GM23248 (cell line): ENCODE data around the gene NDUFA13. TPM values are rescaled to one million over a fixed set of nuclear protein-coding genes. Genes with fewer than 3 reads are reported as not detected.

ENCODE experiments used
- DNase-seq: peaks from one replicate; pipeline ENCODE4 v3.0.0-alpha.2; 2015
- H2AFZ ChIP-seq: fragments of 200-600 bp; sonication (generic); 2 replicates; pipeline ENCODE4 v1.6.1; 2016; ENCODE audit warnings: antibody characterized with exemption
- H3F3A ChIP-seq: fragments of 200-600 bp; sonication (generic); 2 replicates; pipeline ENCODE4 v1.6.1; 2016; ENCODE audit warnings: mild to moderate bottlenecking, antibody characterized with exemption, mixed run types; ENCODE audit not compliant: insufficient read depth
- H3K27ac ChIP-seq: fragments of 200-600 bp; sonication (generic); 2 replicates; pipeline ENCODE4 v1.5.1; 2016; ENCODE audit warnings: mild to moderate bottlenecking
- H3K27me3 ChIP-seq: fragments of 200-600 bp; sonication (generic); replicated peaks from 2 replicates; pipeline ENCODE4 v1.6.1; 2016; ENCODE audit warnings: mild to moderate bottlenecking; ENCODE audit not compliant: insufficient read depth
- H3K36me3 ChIP-seq: fragments of 200-600 bp; sonication (generic); 2 replicates; pipeline ENCODE4 v1.6.1; 2016; ENCODE audit warnings: low read depth, mild to moderate bottlenecking
- H3K4me1 ChIP-seq: fragments of 200-600 bp; sonication (generic); 2 replicates; pipeline ENCODE4 v1.6.1; 2016; ENCODE audit warnings: mild to moderate bottlenecking; ENCODE audit not compliant: insufficient read depth
- H3K4me2 ChIP-seq: fragments of 200-600 bp; sonication (generic); one replicate; pipeline ENCODE4 v1.6.1; 2016; ENCODE audit warnings: mild to moderate bottlenecking; ENCODE audit not compliant: unreplicated experiment
- H3K4me3 ChIP-seq: fragments of 200-600 bp; sonication (generic); 2 replicates; pipeline ENCODE4 v1.5.1; 2016; ENCODE audit warnings: mild to moderate bottlenecking
- H3K79me2 ChIP-seq: fragments of 200-600 bp; sonication (generic); 2 replicates; pipeline ENCODE4 v1.6.1; 2016; ENCODE audit warnings: mild to moderate bottlenecking; ENCODE audit not compliant: insufficient read depth
- H3K9ac ChIP-seq: fragments of 200-600 bp; sonication (generic); 2 replicates; pipeline ENCODE4 v1.6.1; 2016; ENCODE audit warnings: mild to moderate bottlenecking
- H3K9me2 ChIP-seq: fragments of 200-600 bp; sonication (generic); 2 replicates; pipeline ENCODE4 v1.6.1; 2016; ENCODE audit warnings: mixed run types, mild to moderate bottlenecking, moderate library complexity; ENCODE audit not compliant: insufficient read depth
- H3K9me3 ChIP-seq: fragments of 200-600 bp; sonication (generic); one replicate; pipeline ENCODE4 v1.6.1; 2017; ENCODE audit warnings: low read depth
- H4K20me1 ChIP-seq: fragments of 200-600 bp; sonication (generic); 2 replicates; pipeline ENCODE4 v1.6.0; 2016; ENCODE audit not compliant: insufficient read depth
- EZH2 ChIP-seq: fragments of 200-600 bp; sonication (generic); IDR thresholded peaks from 2 replicates; pipeline ENCODE4 v1.6.1; 2018; ENCODE audit warnings: antibody characterized with exemption, mild to moderate bottlenecking; ENCODE audit not compliant: insufficient read depth, poor library complexity, severe bottlenecking
- EZH2phosphoT487 ChIP-seq: fragments of 200-600 bp; sonication (generic); IDR thresholded peaks from 2 replicates; pipeline ENCODE4 v1.6.1; 2018; ENCODE audit warnings: antibody characterized with exemption, moderate library complexity, mild to moderate bottlenecking, low read depth; ENCODE audit not compliant: insufficient read depth
- WGBS, 2 experiments: methylation state at CpG; one replicate each; pipeline ENCODE4 v1.1.6; 2015 to 2017; ENCODE audit warnings: low lambda C conversion rate in 2 of 2, low coverage in 1 of 2; ENCODE audit errors: missing lambda C conversion rate in 2 of 2; 5-methylcytosine and 5-hydroxymethylcytosine counted together
- in situ Hi-C: fragments of 300-500 bp; cut with MboI; formaldehyde crosslinking; loops from 2 replicates; pipeline ENCODE4 v1.15.0; 2020
- polyA plus RNA-seq: library from polyadenylated mRNA; unstranded; fragments of >200 nt; fragmentation: Nextera tagmentation; extraction: Ambion mirVana; gene quantifications from 2 replicates; pipeline ENCODE4 v1.2.1, GENCODE V29; 2016
- total RNA-seq: library from RNA; depleted of rRNA; stranded (reverse); fragments of >200 nt; shearing (Covaris generic); gene quantifications from 2 replicates; pipeline ENCODE4 v1.2.3, GENCODE V29; 2014

The NDUFA13 gene
- total and polyA plus RNA-seq, 2 experiments from 2014 or later, result 92.4 to 466 TPM

DNA sequence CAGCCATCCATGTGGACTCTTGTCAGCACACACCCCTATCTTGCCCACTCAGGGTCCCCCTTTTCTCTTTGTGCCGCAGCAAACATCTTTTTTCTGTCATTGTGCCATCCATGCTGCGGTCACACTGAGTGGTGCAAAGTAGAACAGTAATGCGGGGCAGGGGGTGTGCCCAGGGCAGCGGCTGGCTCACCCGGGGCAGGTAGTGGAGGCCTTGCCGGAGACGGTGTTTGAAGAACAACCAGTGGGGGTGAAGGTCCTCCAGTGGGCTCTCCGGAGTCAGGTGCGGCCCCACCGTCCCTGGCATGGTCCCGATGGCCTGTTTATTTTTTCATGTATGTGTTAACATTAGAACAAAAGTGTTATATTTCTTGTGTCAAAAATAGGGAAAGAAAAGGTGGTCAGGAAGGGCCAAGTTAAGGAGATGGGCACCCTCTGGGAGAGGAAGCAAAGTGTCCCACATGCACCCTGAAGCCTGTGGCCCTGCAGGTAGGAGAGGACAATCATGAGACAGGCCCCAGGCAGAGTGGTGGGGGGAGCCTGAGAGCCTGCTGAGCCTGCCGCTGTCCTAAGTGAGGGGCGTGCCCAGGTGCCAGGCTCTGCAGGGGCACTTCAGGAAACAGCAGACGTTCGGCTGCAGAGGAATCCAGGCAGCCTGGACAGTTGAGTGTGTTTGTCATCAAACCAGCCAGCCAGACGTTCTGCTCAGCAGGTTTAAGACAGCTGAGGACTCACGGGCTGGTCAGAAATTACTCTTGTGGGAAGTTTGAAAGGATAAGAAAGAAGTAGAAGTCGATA lies 13.0 kb upstream of the NDUFA13 start:
- no peak overlapping the region for H2AFZ ChIP-seq
- H3K9me2 ChIP-seq, result no peaks in the 10 kb centered on the region
- H3K79me2 ChIP-seq, result no peaks in the 10 kb centered on the region; the same call in 1 of the 2 replicates
- H3K4me2 ChIP-seq, result no peak overlapping the region
- H3K27me3 ChIP-seq, result no peaks in the 10 kb centered on the region
- no peaks in the 10 kb centered on the region for H3K4me1 ChIP-seq
- DNase-seq, result no peak
- peaks cover 8% of the 10 kb centered on the region; the same call in 1 of the 2 replicates for H3K36me3 ChIP-seq
- no peak overlapping the region for H3K9ac ChIP-seq
- H4K20me1 ChIP-seq, result no peaks in the 10 kb centered on the region
- no peaks in the 10 kb centered on the region for H3F3A ChIP-seq
- H3K4me3 ChIP-seq, result no peak overlapping the region
- in situ Hi-C loops, result no loop called here
- WGBS, 2 experiments, result 87 to 88% methylated on average over 17 to 18 of the region's 18 CpGs
- no peaks in the 10 kb centered on the region for H3K9me3 ChIP-seq
- no peak overlapping the region for H3K27ac ChIP-seq
- no peak for TF ChIP-seq EZH2phosphoT487
- TF ChIP-seq EZH2, result no peak

DNA sequence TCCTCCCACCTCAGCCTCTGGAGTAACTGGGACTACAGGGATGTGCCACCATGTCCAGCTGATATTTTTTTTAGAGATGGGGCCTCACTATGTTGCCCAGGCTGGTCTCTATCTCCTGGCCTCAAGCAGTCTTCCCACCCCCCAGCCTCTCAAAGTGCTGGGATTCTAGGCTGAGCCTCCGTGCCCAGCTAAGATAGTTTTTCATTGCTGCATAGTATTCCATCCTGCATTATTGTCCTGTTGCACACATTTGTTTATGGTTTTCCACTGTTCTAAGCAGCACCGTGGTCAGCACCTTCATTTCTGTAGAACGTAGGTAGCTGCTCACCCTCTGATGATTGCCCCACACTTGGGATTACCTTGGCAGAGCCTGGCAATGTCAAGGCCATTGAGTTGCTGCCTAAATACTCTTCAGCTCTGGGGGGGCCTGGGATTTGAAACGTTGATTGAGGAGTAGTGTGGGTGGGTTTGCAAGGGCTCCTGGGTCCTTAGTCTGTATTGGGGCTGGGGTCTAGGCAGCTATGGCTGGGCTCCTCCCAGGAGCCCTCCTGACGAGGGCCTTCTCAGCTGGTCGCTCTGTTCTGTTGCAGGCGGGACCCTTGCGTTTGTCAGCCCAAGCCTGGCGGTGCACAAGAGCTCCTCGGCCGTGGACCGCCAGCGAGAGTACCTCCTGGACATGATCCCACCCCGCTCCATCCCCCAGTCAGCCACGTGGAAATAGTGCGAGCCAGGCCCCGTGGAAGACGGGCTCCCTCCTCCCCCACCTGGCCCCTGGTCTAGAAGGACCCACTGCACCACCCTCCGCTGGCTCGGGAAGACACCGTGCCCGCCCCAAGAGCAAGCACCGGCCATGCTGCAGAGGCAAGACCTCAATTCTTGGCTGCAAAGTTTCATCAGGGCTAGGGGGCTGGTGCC lies 11.0 kb upstream of the NDUFA13 start:
- Histone ChIP-seq H3K4me2 (no peak overlapping the region), H3K9me2 (no peaks in the 10 kb centered on the region), H3K4me1 (no peaks in the 10 kb centered on the region), H3F3A (no peaks in the 10 kb centered on the region), H3K4me3 (no peak overlapping the region), H3K9me3 (no peaks in the 10 kb centered on the region), H3K27me3 (no peaks in the 10 kb centered on the region), H3K27ac (no peak overlapping the region), H3K36me3 (peaks cover 12% of the 10 kb centered on the region; the same call in 1 of the 2 replicates), H2AFZ (no peak overlapping the region), H3K79me2 (no peaks in the 10 kb centered on the region), H3K9ac (no peak overlapping the region), H4K20me1 (no peaks in the 10 kb centered on the region)
- TF ChIP-seq EZH2 (no peak), EZH2phosphoT487 (no peak)
- in situ Hi-C loops, result no loop called here
- WGBS, 2 experiments, result 85 to 88% methylated on average over 21 to 23 of the region's 23 CpGs
- no peak for DNase-seq

DNA sequence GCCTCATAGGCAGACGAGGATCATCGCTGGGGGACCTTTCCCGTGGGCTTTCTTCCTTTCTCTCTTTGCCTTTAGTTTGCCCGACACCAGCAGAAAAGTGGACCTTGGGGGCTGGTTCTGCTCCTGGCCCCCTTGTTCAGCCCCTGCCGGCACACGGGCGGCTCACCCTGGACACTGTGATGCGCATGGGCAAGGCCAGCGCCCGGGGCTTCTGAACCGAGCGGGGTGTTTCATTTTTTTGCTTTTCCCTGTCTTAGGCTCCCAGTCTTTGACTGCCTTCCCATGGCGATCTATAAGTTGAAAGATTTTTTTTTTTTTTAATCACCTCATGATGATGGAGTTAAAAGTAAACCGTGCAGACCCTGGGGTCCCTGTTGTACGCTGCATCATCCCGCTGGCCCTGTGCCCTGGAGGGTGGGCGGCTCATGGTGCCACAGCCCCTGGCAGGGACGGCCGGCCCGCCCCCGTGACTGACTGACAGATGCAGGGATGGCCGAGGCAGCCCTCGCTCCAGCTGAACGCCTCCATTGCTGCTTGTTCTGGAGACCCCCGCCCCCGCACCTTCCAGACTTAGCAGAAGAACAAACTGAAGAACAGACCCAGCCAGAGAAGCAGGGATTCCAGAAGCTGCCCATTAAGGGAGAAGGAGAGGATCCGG lies 10.2 kb upstream of the NDUFA13 start:
- Histone ChIP-seq H3F3A (no peaks in the 10 kb centered on the region), H4K20me1 (no peaks in the 10 kb centered on the region), H3K9me3 (no peaks in the 10 kb centered on the region), H3K27me3 (no peaks in the 10 kb centered on the region), H2AFZ (no peak overlapping the region), H3K36me3 (peaks cover 12% of the 10 kb centered on the region; the same call in 1 of the 2 replicates), H3K79me2 (no peaks in the 10 kb centered on the region), H3K9me2 (no peaks in the 10 kb centered on the region), H3K4me1 (no peaks in the 10 kb centered on the region), H3K27ac (no peak overlapping the region), H3K9ac (no peak overlapping the region), H3K4me2 (no peak overlapping the region), H3K4me3 (no peak overlapping the region)
- WGBS, 2 experiments, result 89 to 91% methylated on average over 27 of the region's 27 CpGs
- no peak for DNase-seq
- TF ChIP-seq EZH2phosphoT487 (no peak), EZH2 (no peak)
- in situ Hi-C loops, result no loop called here

DNA sequence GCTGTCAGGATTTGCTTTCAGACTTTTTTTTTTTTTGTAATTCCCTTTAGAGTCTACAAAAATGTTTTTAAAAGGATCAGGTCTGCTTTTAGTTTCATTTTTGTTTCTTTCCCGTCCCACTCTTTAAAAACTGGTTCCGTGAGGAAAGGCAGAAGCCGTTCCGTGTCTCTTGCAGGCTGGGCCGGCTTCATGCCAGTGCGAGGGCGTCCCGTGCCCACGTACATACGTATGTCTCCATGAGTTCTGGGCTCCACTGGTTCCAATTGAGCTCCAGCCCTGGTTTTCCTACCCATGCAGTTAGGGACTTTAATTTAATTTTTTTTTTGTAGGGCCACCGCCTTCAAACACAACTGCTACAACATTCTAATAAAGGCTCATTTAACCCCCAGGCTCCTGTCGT lies 9.4 kb upstream of the NDUFA13 start:
- 85 to 86% methylated on average over 12 of the region's 12 CpGs for WGBS, 2 experiments
- H3K4me3 ChIP-seq, result no peak overlapping the region
- H3K9me2 ChIP-seq, result no peaks in the 10 kb centered on the region
- no peak for TF ChIP-seq EZH2phosphoT487
- TF ChIP-seq EZH2, result no peak
- no peak overlapping the region for H2AFZ ChIP-seq
- no peak overlapping the region for H3K9ac ChIP-seq
- no peaks in the 10 kb centered on the region for H3K4me1 ChIP-seq
- H3K79me2 ChIP-seq, result no peaks in the 10 kb centered on the region
- no peaks in the 10 kb centered on the region for H4K20me1 ChIP-seq
- H3F3A ChIP-seq, result no peaks in the 10 kb centered on the region
- no peak overlapping the region for H3K27ac ChIP-seq
- DNase-seq, result no peak
- no peaks in the 10 kb centered on the region for H3K9me3 ChIP-seq
- H3K36me3 ChIP-seq, result peaks cover 12% of the 10 kb centered on the region; the same call in 1 of the 2 replicates
- no peaks in the 10 kb centered on the region for H3K27me3 ChIP-seq
- in situ Hi-C loops, result no loop called here
- no peak overlapping the region for H3K4me2 ChIP-seq
